ACHN (cell line): Measurements from ENCODE around the gene TRAF5.
"Not testable (repeated sequence)": the region's sequence is repeated elsewhere in the genome, so short reads cannot be mapped to it uniquely, and the experiment has no call there.

Experiments used
- DNase-seq: peaks from one replicate; pipeline ENCODE4 v3.0.0-alpha.2; 2015
- in situ Hi-C: cut with HindIII; loops from 2 replicates; pipeline ENCODE4 v1.10.0; 2017; ENCODE audit warnings: low sequenced_read_pairs, low pct_ligation_motif_present, low pct_unique_long_range_greater_than_20kb

Gene TRAF5, protein sequence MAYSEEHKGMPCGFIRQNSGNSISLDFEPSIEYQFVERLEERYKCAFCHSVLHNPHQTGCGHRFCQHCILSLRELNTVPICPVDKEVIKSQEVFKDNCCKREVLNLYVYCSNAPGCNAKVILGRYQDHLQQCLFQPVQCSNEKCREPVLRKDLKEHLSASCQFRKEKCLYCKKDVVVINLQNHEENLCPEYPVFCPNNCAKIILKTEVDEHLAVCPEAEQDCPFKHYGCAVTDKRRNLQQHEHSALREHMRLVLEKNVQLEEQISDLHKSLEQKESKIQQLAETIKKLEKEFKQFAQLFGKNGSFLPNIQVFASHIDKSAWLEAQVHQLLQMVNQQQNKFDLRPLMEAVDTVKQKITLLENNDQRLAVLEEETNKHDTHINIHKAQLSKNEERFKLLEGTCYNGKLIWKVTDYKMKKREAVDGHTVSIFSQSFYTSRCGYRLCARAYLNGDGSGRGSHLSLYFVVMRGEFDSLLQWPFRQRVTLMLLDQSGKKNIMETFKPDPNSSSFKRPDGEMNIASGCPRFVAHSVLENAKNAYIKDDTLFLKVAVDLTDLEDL

DNA sequence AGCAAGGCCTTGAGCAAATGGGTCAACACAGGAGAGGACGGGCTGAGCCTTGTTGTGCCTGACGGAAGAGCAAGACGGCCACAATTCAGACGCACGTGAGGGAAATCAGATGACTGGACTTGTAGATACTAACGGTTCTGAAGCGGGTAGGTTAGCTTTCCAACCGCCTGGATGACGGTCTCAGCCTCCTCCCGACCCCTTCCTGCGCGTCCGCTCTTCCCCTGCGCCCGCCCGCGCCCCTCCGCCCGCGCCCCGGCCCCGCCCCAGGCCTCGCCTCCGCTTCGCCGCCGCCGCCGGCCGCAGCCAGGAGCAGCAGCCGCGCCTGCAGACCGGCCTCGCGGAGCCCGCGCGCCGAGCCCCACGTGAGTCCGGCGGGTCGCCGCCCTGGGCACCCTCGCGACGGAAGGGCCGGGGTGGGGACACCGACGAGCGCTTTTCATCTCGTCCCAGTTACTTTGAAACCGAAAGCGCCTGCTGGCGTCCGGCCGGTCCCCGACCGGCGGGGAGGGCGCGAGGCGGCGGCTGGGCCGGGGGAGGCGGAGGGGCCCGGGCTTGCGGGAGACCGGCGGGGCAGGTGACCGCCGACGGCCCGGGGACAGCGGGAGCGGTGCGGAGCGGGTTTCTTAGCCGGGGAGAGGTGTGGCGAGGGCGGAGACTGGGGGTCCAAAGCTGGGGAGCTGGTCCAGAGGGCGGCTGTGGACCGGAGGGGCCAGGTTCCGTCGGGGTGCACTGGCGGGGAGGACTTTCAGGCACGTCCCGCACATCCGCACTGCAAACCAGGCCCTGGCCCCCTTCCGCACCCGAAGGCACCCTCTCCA lies at the start of gene TRAF5:
Gene TRAF5 (plus strand): TSS at position 306 of the 818 bp plus-strand sequence. CDS start 26,407 bp downstream, outside the sequence.
- peak; percentile 45 for DNase-seq
- in situ Hi-C loops, result no loop called here

DNA sequence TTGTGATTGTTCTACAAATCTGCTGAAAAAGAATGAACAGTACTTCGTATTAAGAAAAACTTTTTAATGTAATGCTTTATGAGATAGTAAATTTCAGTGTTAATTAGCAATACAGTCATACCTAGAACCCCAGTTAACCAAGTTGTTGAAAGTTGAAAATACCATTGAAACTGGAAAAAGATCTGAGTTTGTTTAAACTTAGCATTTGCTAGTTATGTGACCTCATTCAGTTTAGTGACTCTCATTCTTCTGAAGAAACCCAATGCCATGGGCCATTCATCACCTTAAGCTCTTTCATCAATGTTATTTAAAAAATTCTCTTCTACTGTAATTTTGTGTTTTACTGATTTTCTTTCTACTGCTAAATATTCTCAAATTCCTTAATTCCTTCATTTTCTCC lies 47.3 kb upstream of the TRAF5 start:
- in situ Hi-C loops, result no loop called here
- DNase-seq, result no peak

DNA sequence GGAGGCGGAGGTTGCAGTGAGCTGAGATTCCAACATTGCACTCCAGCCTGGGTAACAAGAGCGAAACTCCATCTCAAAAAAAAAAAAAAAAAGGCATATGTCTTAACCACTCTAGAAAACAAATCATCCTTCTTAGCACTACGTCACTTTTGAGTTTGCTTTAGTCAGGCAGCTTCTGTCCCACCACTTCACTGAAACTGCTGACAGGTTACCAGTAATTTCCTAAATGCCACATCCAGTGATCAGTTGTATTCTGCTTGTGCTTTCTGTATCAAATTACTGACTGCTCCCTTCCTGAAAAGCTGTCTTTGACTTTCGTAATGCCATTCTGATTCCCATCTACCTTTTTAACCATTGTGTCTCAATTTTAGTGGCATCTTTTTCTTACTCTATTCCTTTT lies 45.7 kb upstream of the TRAF5 start:
- in situ Hi-C loops, result no loop called here
- no peak for DNase-seq

DNA sequence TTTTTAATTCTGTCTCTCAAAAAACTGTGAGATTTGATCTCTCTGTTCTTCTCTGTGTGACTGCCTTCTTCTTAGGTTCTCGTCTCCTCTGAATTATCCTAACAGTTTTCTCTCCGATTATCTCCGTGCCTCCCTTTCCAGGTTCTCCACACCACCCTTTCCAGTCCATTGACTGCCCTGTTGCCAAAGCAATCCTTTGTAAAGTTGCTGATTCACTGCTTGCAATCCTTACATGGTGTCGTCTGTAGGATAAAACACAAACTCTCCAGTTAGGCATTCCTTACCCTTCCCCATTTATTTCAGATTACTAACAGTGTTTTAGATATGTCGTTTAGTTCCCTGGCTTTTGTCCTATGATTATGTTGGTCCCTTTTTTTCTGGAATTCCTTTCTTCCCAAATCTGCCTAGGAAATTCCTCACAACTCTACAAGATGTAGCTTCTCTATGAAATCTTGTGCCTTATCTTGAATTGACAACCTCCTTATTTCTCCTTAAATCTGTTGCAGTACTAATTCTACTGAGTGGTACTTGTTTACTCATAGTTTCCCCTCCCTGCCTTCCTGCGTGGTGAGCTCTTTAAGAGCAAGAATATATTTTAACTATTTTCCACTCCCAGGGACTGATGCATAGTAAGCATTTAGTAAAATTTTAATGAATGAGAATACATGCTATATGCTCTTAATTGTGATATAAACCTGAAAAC lies 45.2 kb upstream of the TRAF5 start:
- DNase-seq, result peak; percentile 75
- in situ Hi-C loops, result no loop called here

DNA sequence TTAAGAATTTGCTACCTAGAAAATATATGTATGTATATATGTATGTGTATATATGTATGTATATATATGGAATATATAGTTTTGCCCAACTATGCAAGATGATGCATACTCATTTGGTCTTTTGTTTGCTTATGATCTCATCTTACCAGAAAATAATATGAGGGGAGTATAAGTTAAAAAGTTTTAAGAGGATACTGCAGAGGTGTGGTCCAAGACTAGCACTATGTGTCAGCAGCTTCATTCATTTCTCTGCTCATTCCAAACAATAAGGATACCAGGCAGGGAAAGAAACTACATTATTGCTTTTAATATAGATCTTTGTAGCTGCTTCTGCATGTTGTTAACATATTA lies 44.6 kb upstream of the TRAF5 start:
- in situ Hi-C loops, result no loop called here
- no peak for DNase-seq

DNA sequence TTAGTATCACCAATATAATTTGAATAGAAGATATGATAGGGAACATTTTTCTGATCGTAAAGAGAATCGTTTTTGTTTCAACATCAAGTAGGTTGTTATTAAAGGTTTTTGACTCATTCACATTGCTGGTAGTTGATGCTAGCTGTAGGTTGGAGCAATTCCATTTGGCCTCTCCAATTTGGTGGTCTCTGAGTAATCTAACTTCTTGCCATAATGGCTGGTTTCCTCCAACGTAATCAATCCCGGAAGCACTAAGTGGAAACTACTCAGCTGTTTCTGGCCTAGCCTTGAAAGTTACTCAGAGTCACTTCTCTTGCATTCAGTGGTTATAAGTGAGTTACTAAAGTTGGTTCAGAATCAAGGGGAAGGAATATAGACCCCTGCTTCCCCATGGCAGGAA lies 41.4 kb upstream of the TRAF5 start:
- DNase-seq, result no peak
- in situ Hi-C loops, result no loop called here

DNA sequence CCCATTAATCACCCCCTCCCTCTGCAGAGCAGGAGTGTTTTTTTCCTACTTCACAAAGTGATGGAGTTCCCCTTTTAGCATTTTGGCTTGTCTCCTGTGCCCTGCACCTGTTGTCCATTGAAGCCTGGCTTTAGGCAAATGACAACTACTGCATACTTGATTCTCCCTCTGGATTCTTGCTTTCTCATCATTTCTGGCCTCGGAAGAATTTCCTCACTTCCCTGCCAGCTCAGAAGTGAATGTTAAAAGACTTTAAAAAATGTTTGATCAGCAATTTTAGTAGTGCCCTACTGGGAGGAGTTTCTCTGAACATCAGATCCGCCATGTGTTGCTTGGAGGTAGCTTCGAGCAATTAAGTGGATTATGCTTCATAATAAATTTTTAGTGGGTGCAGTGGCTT lies 39.4 kb upstream of the TRAF5 start:
- in situ Hi-C loops, result no loop called here
- DNase-seq, result no peak

DNA sequence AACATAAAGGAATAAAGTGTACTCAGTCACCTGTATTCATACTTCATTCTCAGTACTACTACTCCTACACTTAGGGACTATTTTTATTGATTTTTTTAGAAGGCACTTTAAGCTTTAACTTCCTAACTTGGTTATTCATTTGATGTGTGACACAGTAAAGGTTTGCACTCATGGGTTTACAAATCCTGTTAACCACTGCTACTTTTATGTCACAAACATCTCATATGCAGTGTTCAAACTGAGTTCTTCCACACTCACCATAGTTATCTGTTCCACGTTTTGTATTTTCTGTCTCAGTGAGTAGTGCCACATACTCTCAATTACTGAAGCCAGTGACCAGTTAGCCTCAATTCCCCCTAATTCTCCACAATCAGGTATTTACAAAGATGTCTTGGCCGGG lies 34.2 kb upstream of the TRAF5 start:
- in situ Hi-C loops, result no loop called here
- no peak for DNase-seq

DNA sequence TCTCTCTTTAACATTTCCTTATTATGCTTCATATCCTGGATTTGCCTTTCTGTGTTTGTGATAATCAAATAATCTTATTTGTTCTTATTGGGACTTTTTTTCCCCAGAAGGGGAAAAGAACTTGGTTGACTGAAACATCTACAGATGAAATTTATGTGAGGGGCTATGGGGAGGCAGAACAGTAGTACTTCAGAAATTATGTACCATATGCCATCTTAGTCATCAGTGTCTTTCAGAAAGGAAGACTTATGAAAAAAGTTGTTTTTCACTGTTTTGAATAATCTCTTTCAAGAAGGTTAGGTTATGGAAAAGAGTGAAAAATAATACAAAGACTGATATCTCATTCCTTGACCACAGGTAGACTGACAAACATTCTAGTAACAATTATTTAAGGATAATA lies 30.2 kb upstream of the TRAF5 start:
- no peak for DNase-seq
- in situ Hi-C loops, result no loop called here

DNA sequence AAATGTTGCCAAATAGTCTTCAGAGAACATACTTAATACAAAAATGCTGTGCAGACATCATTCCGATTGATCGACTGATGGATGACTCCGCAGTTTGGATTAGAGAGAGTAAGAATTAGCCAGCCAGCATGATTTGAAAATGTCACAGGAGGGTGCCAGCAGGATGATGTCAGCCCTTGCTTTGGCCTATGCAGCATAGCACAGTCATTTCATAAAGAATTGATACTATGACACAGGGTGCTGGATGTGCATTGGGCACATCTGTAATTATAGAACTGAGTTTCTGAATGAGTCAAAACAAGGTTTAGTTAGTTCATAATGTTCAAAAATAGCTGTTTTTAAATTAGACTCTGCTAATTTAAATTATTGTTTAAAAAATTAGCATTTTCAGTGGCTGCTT lies 21.6 kb upstream of the TRAF5 start:
- DNase-seq, result no peak
- in situ Hi-C loops, result no loop called here

DNA sequence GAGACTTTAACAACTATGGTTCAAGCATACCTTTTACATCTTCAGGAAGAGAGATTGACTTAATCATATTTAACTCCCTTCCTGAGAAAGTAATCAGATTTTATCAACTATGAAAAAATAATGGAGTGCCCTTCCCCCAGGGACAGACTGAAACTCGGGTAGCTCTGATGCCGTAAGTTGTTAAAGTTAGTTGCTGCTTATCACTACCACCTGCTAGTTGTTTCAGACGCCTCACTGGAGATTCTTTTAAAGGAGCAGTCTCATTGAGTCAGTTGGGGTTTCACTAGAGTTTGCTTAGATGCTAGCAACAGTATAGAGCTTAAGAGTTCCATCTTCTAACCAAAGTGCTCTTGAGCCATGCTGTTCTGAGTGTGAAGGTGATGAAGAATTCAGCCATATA lies 17.0 kb upstream of the TRAF5 start:
- DNase-seq, result no peak
- in situ Hi-C loops, result no loop called here

DNA sequence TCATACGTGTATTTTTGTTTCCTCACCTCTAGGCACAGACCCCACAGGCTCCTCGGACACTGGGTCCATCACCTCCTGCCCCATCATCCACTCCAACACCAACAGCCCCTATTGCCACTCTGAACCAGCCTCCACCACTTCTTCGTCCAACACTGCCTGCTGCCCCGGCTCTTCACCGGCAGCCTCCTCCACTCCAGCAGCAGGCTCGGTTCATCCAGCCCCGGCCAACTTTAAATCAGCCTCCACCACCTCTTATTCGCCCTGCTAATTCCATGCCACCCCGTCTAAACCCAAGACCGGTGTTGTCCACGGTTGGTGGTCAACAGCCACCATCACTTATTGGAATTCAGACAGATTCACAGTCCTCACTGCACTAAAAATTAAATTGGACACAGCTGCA lies 13.2 kb upstream of the TRAF5 start:
- in situ Hi-C loops, result no loop called here
- DNase-seq, result no peak

DNA sequence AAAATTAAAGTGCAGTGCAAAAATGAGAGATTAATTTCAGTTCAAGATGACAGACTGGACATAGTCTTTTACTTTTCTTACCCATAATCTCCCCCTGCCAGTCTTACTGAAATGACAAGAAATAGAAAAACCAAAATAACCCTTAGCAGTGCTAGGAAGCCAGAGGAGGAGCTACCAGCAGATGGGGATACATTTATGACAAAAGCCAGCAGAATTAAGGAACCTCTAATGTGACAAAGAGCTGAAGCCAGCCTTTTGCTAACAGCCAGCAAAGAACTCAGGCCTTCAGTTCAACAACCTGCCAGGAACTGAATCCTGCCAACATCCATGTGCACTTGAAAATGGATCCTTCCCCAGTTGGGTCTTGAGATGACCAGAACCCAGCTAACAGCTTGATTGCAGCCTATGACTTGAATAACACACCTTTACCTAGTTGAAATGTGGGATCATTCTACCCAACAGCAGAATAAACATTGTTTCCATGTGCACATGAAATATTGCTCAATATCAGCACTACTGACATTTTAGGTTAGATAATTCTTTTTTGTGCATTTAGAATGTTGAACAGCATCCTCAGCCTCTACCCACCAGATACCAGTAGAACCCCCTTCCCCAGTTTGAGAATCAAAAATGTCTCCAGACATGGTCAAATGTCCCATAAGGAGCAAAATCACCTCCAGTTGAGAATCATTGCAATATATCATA lies 7.9 kb upstream of the TRAF5 start:
- in situ Hi-C loops, result no loop called here
- DNase-seq, result no peak

DNA sequence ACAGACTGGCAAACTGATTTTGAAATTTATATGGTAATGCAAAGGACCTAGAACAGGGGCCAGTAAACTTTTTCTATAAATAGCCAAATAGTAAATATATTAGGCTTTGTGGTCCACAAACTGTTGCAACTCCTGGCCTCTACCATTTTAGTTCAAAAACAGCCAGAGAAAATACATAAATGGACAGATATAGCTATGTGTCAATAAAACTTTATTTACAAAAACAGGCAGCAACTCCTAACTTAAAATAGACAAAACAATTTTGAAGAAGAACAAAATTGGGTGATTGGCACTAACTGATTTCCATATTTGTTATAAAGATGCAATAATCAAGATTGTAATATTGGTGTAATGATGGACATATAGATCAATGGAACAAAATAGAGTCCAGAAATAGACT lies 6.7 kb upstream of the TRAF5 start:
- no peak for DNase-seq
- in situ Hi-C loops, result no loop called here

DNA sequence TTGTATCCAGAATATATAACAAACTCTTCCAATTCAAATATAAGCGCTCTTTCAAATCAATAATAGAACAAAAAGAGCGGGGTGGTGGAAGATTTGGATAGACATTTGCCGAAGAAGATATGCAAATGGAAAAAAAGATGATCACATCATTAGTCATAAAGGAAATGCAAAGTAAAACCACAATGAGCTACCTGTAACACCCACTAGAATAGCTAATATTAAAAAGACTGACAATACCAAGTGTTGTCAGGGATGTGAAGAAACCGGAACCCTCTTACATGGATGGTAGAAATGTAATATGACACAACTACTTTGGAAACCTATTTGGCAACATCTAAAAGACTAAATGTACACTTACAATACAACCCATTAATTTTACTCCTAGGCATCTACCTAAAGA lies 5.7 kb upstream of the TRAF5 start:
- no peak for DNase-seq
- in situ Hi-C loops, result no loop called here

DNA sequence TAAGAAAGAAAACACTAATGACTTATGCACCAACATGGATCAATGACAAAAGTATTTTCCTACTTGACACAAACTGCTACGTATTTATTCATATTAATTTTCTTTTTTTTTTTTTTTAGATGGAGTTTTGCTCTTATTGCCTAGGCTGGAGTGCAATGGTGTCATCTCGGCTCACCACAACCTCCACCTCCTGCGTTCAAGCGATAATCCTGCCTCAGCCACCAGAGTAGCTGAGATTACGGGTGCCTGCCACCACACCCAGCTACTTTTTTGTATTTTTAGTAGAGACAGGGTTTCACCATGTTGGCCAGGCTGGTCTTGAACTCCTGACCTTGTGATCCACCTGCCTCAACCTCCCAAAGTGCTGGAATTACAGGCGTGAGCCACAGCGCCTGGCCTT lies 5.0 kb upstream of the TRAF5 start:
- DNase-seq, in situ Hi-C loops: not testable (repeated sequence)

DNA sequence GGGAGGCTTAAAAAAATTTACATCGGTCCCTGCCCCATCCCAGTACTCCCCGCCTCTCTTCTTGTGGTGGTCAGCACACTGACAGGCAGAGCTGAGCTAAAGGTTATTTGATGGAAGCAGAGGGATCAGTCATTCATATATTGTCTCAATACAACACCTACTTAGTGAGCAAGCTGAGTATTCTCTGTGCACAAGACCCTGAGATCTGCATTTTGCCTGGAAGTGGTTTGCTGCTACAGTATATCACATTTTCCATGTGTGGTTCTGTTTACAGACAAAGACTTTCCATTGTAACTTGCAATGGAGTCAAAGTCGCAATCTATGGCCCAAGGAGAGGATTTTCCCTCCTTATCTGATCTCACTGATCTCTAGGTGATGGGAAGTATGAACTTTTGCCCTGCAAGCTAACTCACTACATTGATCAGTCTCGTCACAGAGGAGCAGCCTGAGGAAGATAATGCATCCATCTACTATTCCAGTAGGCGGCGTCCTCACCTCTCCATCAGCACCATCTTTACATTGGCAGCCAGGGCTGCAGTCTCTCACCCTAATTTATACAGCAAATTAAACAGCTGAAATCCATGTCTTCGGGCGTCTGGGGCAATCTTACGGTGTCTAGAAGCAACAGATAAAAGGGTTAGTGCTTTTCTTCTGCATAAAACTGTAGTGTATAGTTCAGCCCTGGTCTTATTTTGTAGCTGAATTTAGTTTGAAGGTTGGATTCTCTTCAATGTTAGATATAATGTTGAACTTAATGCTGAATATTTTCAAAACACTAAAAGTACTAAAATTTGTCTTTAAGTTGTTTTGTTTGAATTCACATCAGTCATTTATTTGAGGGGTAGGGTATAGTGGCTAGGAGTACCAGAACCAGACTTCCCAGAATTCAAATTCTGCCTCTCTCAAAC lies 3.2 kb upstream of the TRAF5 start:
- DNase-seq, result peak; percentile 70
- in situ Hi-C loops, result no loop called here
